HepG2 (cell line): ENCODE data around the gene DDO. TPM values are rescaled to one million over a fixed set of nuclear protein-coding genes. Genes with fewer than 3 reads are reported as not detected.
A peak's percentile ranks its signal among the peaks of the same experiment; 100 is the strongest.

Experiments
- CENPX ChIP-seq: sonication (generic); formaldehyde crosslinking; IDR thresholded peaks from 2 replicates; pipeline ENCODE4 v1.9.0; 2021; ENCODE audit warnings: mild to moderate bottlenecking, missing genetic modification reagents, moderate library complexity
- DPF2 ChIP-seq: sonication (generic); formaldehyde crosslinking; IDR thresholded peaks from 2 replicates; pipeline ENCODE4 v1.4.0; 2020; ENCODE audit warnings: mild to moderate bottlenecking, low read depth, missing genetic modification reagents, borderline replicate concordance
- JUND ChIP-seq: sonication (generic); formaldehyde crosslinking; IDR thresholded peaks from 2 replicates; pipeline ENCODE4 v1.8.0; 2022; ENCODE audit warnings: mild to moderate bottlenecking, missing genetic modification reagents
- MIXL1 ChIP-seq: IDR thresholded peaks from 2 replicates; pipeline ENCODE4 v1.6.1; 2016
- SAFB2 ChIP-seq: sonication (generic); formaldehyde crosslinking; IDR thresholded peaks from 2 replicates; pipeline ENCODE4 v1.5.1; 2020; ENCODE audit warnings: missing genetic modification reagents, low read depth, mild to moderate bottlenecking, borderline replicate concordance
- SP2 ChIP-seq: sonication (generic); formaldehyde crosslinking; IDR thresholded peaks from 2 replicates; pipeline ENCODE4 v1.5.1; 2020; ENCODE audit warnings: mild to moderate bottlenecking, missing genetic modification reagents
- SUZ12 ChIP-seq: fragments of 150-350 bp; IDR thresholded peaks from 2 replicates; pipeline ENCODE4 v1.6.1; 2014; ENCODE audit warnings: low read depth, low read length
- TEAD2 ChIP-seq: sonication (generic); formaldehyde crosslinking; IDR thresholded peaks from 2 replicates; pipeline ENCODE4 v1.9.0; 2021; ENCODE audit warnings: missing genetic modification reagents
- ZBTB2 ChIP-seq: sonication (generic); formaldehyde crosslinking; IDR thresholded peaks from 2 replicates; pipeline ENCODE4 v1.8.0; 2022; ENCODE audit warnings: low read depth, missing genetic modification reagents
- ZBTB49 ChIP-seq: sonication (generic); formaldehyde crosslinking; IDR thresholded peaks from 2 replicates; pipeline ENCODE4 v1.4.0; 2020; ENCODE audit warnings: missing genetic modification reagents, borderline replicate concordance
- ZNF17 ChIP-seq: sonication (generic); formaldehyde crosslinking; IDR thresholded peaks from 2 replicates; pipeline ENCODE4 v1.5.0; 2020; ENCODE audit warnings: mild to moderate bottlenecking, missing genetic modification reagents
- ZNF20 ChIP-seq: sonication (generic); formaldehyde crosslinking; IDR thresholded peaks from 2 replicates; pipeline ENCODE4 v1.4.0; 2020; ENCODE audit warnings: mild to moderate bottlenecking, moderate library complexity, missing genetic modification reagents
- ZNF343 ChIP-seq: sonication (generic); formaldehyde crosslinking; IDR thresholded peaks from 2 replicates; pipeline ENCODE4 v1.4.0; 2020; ENCODE audit warnings: mild to moderate bottlenecking, missing genetic modification reagents
- ZNF546 ChIP-seq: sonication (generic); formaldehyde crosslinking; conservative IDR thresholded peaks from 2 replicates; pipeline ENCODE4 v1.8.1; 2023; ENCODE audit warnings: mild to moderate bottlenecking, missing genetic modification reagents
- ZNF567 ChIP-seq: sonication (generic); formaldehyde crosslinking; IDR thresholded peaks from 2 replicates; pipeline ENCODE4 v1.8.1; 2023; ENCODE audit warnings: mild to moderate bottlenecking, missing genetic modification reagents, borderline replicate concordance
- ZNF724P ChIP-seq: sonication (generic); formaldehyde crosslinking; IDR thresholded peaks from 2 replicates; pipeline ENCODE4 v1.8.0; 2022; ENCODE audit warnings: missing genetic modification reagents, borderline replicate concordance
- ZSCAN22 ChIP-seq: sonication (generic); formaldehyde crosslinking; IDR thresholded peaks from 2 replicates; pipeline ENCODE4 v1.4.0; 2020; ENCODE audit warnings: mild to moderate bottlenecking, missing genetic modification reagents
- ZSCAN25 ChIP-seq: sonication (generic); formaldehyde crosslinking; IDR thresholded peaks from 2 replicates; pipeline ENCODE4 v1.8.0; 2022; ENCODE audit warnings: mild to moderate bottlenecking, missing genetic modification reagents
- polyA plus RNA-seq, 8 experiments: library from polyadenylated mRNA; depleted of rRNA in 3 of 8; stranded (reverse) in 7 of 8; unstranded in 1 of 8; fragments of >200 nt; fragmentation: Illumina TruSeq in 4 of 8; extraction: Trizol in 4 of 8; gene quantifications; 2 replicates each; pipeline versions ENCODE4 v1.2.1 to v1.2.3, GENCODE V29; 2011 to 2016; ENCODE audit warnings: low read depth in 4 of 8, missing spikeins in 1 of 8, mixed read lengths in 1 of 8; ENCODE audit not compliant: insufficient read depth in 1 of 8
- total RNA-seq, 5 experiments: library from RNA; depleted of rRNA; stranded (reverse); fragments of >200 nt; fragmentation: Illumina TruSeq; extraction: Trizol; gene quantifications; 2 replicates each; pipeline ENCODE4 v1.2.3, GENCODE V29; 2016; ENCODE audit warnings: low read depth in 1 of 5
- TF ChIP-seq, protein P1 (sequence below): sonication (generic); formaldehyde crosslinking; IDR thresholded peaks from 2 replicates; pipeline ENCODE4 v1.5.0; 2020; ENCODE audit warnings: missing genetic modification reagents
- TF ChIP-seq, protein P2 (sequence below): sonication (generic); formaldehyde crosslinking; conservative IDR thresholded peaks from 2 replicates; pipeline ENCODE4 v1.4.0; 2020; ENCODE audit warnings: missing genetic modification reagents
- TF ChIP-seq, protein P3 (sequence below): sonication (generic); formaldehyde crosslinking; IDR thresholded peaks from 2 replicates; pipeline ENCODE4 v1.4.0; 2020; ENCODE audit warnings: mild to moderate bottlenecking, missing genetic modification reagents

The DDO gene
- total and polyA plus RNA-seq, 2 of the 13 experiments (the other 11 are each of a cell fraction or from before 2014, with no cell fraction given) = 6.1 to 10.3 TPM

- TF ChIP-seq ZBTB2 (CRISPR knock-in tag) = no peak
- TF ChIP-seq ZNF20 (CRISPR knock-in tag) = no peak
- TF ChIP-seq ZNF17 (CRISPR knock-in tag) = no peak
- TF ChIP-seq MIXL1 (CRISPR knock-in tag) = no peak
- TF ChIP-seq TEAD2 = no peak
- TF ChIP-seq, protein P1, sequence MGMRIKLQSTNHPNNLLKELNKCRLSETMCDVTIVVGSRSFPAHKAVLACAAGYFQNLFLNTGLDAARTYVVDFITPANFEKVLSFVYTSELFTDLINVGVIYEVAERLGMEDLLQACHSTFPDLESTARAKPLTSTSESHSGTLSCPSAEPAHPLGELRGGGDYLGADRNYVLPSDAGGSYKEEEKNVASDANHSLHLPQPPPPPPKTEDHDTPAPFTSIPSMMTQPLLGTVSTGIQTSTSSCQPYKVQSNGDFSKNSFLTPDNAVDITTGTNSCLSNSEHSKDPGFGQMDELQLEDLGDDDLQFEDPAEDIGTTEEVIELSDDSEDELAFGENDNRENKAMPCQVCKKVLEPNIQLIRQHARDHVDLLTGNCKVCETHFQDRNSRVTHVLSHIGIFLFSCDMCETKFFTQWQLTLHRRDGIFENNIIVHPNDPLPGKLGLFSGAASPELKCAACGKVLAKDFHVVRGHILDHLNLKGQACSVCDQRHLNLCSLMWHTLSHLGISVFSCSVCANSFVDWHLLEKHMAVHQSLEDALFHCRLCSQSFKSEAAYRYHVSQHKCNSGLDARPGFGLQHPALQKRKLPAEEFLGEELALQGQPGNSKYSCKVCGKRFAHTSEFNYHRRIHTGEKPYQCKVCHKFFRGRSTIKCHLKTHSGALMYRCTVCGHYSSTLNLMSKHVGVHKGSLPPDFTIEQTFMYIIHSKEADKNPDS = no peak
- TF ChIP-seq DPF2 (CRISPR knock-in tag) = no peak
- no peak for TF ChIP-seq CENPX (CRISPR knock-in tag)
- no peak for TF ChIP-seq ZBTB49 (CRISPR knock-in tag)
- no peak for TF ChIP-seq ZNF724P (CRISPR knock-in tag)
- TF ChIP-seq ZNF567 = no peak
- no peak for TF ChIP-seq ZNF546 (CRISPR knock-in tag)
- no peak for TF ChIP-seq SUZ12
- no peak for TF ChIP-seq ZNF343 (CRISPR knock-in tag)
- TF ChIP-seq JUND (CRISPR knock-in tag) = no peak
- TF ChIP-seq, protein P2, sequence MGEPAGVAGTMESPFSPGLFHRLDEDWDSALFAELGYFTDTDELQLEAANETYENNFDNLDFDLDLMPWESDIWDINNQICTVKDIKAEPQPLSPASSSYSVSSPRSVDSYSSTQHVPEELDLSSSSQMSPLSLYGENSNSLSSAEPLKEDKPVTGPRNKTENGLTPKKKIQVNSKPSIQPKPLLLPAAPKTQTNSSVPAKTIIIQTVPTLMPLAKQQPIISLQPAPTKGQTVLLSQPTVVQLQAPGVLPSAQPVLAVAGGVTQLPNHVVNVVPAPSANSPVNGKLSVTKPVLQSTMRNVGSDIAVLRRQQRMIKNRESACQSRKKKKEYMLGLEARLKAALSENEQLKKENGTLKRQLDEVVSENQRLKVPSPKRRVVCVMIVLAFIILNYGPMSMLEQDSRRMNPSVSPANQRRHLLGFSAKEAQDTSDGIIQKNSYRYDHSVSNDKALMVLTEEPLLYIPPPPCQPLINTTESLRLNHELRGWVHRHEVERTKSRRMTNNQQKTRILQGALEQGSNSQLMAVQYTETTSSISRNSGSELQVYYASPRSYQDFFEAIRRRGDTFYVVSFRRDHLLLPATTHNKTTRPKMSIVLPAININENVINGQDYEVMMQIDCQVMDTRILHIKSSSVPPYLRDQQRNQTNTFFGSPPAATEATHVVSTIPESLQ = no peak
- TF ChIP-seq, protein P3, sequence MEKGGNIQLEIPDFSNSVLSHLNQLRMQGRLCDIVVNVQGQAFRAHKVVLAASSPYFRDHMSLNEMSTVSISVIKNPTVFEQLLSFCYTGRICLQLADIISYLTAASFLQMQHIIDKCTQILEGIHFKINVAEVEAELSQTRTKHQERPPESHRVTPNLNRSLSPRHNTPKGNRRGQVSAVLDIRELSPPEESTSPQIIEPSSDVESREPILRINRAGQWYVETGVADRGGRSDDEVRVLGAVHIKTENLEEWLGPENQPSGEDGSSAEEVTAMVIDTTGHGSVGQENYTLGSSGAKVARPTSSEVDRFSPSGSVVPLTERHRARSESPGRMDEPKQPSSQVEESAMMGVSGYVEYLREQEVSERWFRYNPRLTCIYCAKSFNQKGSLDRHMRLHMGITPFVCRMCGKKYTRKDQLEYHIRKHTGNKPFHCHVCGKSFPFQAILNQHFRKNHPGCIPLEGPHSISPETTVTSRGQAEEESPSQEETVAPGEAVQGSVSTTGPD (CRISPR knock-in tag) = no peak
- no peak for TF ChIP-seq SAFB2 (CRISPR knock-in tag)
- no peak for TF ChIP-seq ZSCAN22 (CRISPR knock-in tag)
- TF ChIP-seq SP2 (CRISPR knock-in tag) = peak; percentile 66
- TF ChIP-seq ZSCAN25 (CRISPR knock-in tag) = no peak
Measured at GRCh38 chr6:110415086-110415916, at the start of gene DDO (continued).
